PC-9 (cell line): Measurements from ENCODE around the gene CFAP119. TPM values are rescaled to one million over a fixed set of nuclear protein-coding genes. Genes with fewer than 3 reads are reported as not detected.

ENCODE experiments used
- BruUV-seq: library from RNA; stranded (reverse); fragments of 400-500 nt; replicated peaks from 2 replicates; lab custom pipeline; 2021; lab: Mats Ljungman, UMichigan
- CTCF ChIA-PET: fragments of 300-600 bp; sonication (Branson Sonifier 250); formaldehyde crosslinking; loops from one replicate; lab custom pipeline; 2022; ENCODE audit warnings: antibody characterized with exemption; lab: Charles Lee
- POLR2A ChIA-PET: fragments of 300-600 bp; sonication (Branson Sonifier 250); formaldehyde crosslinking; loops from one replicate; lab custom pipeline; 2022; ENCODE audit warnings: antibody characterized with exemption; ENCODE audit not compliant: unreplicated experiment; lab: Charles Lee
- DNase-seq, 2 experiments: peaks; one replicate each; pipeline versions ENCODE4 v3.0.0 to v3.0.0-alpha.2; 2015 to 2022; ENCODE audit warnings: mixed read lengths in 1 of 2
- H2AFZ ChIP-seq: fragments of 200-600 bp; sonication (generic); 2 replicates; pipeline ENCODE4 v1.8.1; 2017; ENCODE audit warnings: antibody characterized with exemption
- H3F3A ChIP-seq: fragments of 200-600 bp; sonication (generic); 2 replicates; pipeline ENCODE4 v1.8.1; 2017; ENCODE audit warnings: antibody characterized with exemption, mild to moderate bottlenecking, low read depth; ENCODE audit not compliant: insufficient read depth
- H3K27ac ChIP-seq: fragments of 200-600 bp; sonication (generic); 2 replicates; pipeline ENCODE4 v1.6.1; 2016; ENCODE audit warnings: mixed run types
- H3K27me3 ChIP-seq: fragments of 200-600 bp; sonication (generic); 2 replicates; pipeline ENCODE4 v1.6.1; 2016; ENCODE audit warnings: low read depth, mixed run types; ENCODE audit not compliant: insufficient read depth
- H3K36me3 ChIP-seq: fragments of 200-600 bp; sonication (generic); 2 replicates; pipeline ENCODE4 v1.6.1; 2016; ENCODE audit warnings: low read depth, mixed run types
- H3K4me1 ChIP-seq: fragments of 200-600 bp; sonication (generic); replicated peaks from 2 replicates; pipeline ENCODE4 v1.6.1; 2016; ENCODE audit warnings: mixed run types; ENCODE audit not compliant: insufficient read depth
- H3K4me2 ChIP-seq: fragments of 200-600 bp; sonication (generic); 2 replicates; pipeline ENCODE4 v1.6.1; 2017; ENCODE audit warnings: mixed run types
- H3K4me3 ChIP-seq: fragments of 200-600 bp; sonication (generic); 2 replicates; pipeline ENCODE4 v1.6.1; 2016; ENCODE audit warnings: mixed run types
- H3K79me2 ChIP-seq: fragments of 200-600 bp; sonication (generic); 2 replicates; pipeline ENCODE4 v1.6.1; 2017; ENCODE audit warnings: low read depth, mixed run types
- H3K9me2 ChIP-seq: fragments of 200-600 bp; sonication (generic); 2 replicates; pipeline ENCODE4 v1.8.1; 2017; ENCODE audit warnings: mild to moderate bottlenecking; ENCODE audit not compliant: insufficient read depth
- H3K9me3 ChIP-seq: fragments of 200-600 bp; sonication (generic); 2 replicates; pipeline ENCODE4 v1.8.1; 2016; ENCODE audit warnings: low read depth; ENCODE audit not compliant: insufficient read depth
- H4K20me1 ChIP-seq: fragments of 200-600 bp; sonication (generic); 2 replicates; pipeline ENCODE4 v1.8.1; 2017; ENCODE audit not compliant: insufficient read depth
- CTCF ChIP-seq: fragments of 200-600 bp; sonication (generic); conservative IDR thresholded peaks from 2 replicates; pipeline ENCODE4 v1.6.1; 2017; ENCODE audit warnings: mixed run types, antibody characterized with exemption, mild to moderate bottlenecking, moderate library complexity
- EZH2 ChIP-seq: fragments of 200-600 bp; sonication (generic); IDR thresholded peaks from 2 replicates; pipeline ENCODE4 v1.8.0; 2017; ENCODE audit warnings: antibody characterized with exemption, low read depth
- intact Hi-C: fragments of 100-400 bp; cut with micrococcal nuclease; formaldehyde crosslinking; loops from one replicate; pipeline ENCODE4 v1.10.0; 2022; ENCODE audit not compliant: unreplicated experiment
- total RNA-seq: library from RNA; stranded (reverse); gene quantifications from 2 replicates; pipeline ENCODE4 v1.2.3, GENCODE V29; 2021

The CFAP119 gene
- total RNA-seq, 1 experiment from 2014 or later = 19.9 TPM

GRCh38 chr16:30721606-30722005 lies 40.3 kb downstream of the CFAP119 start:
- Histone ChIP-seq H3K9me2 (no peaks in the 10 kb centered on the region), H3K4me2 (no peak overlapping the region), H3F3A (peaks cover 25% of the 10 kb centered on the region; the same call in 1 of the 2 replicates), H3K4me1 (0 out of 2 replicates have a peak, but pooled peaks cover 5% of the 10 kb centered on the region), H4K20me1 (peaks cover 46% of the 10 kb centered on the region; the same call in 1 of the 2 replicates), H2AFZ (no peak overlapping the region), H3K27me3 (no peaks in the 10 kb centered on the region), H3K4me3 (no peak overlapping the region), H3K36me3 (peaks cover 62% of the 10 kb centered on the region), H3K27ac (no peak overlapping the region), H3K79me2 (peaks cover 35% of the 10 kb centered on the region), H3K9me3 (no peaks in the 10 kb centered on the region)
- POLR2A ChIA-PET = no interaction called here
- no TSS peak for BruUV-seq
- intact Hi-C loops = no loop called here
- CTCF ChIA-PET = no interaction called here
- DNase-seq = peak in 1 of 2 experiments; percentile 53
- no peak for TF ChIP-seq EZH2
- no peak for TF ChIP-seq CTCF

DNA sequence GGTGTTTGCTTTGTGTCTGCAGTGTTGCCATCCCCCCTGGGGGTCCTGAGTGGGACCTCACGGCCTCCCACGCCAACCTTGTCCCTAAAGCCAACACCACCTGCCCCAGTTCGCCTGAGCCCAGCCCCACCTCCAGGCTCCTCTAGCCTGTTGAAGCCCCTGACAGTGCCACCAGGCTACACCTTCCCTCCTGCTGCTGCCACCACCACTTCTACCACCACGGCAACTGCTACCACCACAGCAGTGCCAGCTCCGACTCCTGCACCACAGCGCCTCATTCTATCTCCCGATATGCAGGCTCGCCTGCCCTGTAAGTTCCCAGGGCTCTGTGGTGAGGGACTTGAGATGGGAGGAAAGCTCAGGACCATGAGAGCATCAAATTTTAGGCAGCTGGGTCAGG lies 40.7 kb downstream of the CFAP119 start:
- DNase-seq = no peak

DNA sequence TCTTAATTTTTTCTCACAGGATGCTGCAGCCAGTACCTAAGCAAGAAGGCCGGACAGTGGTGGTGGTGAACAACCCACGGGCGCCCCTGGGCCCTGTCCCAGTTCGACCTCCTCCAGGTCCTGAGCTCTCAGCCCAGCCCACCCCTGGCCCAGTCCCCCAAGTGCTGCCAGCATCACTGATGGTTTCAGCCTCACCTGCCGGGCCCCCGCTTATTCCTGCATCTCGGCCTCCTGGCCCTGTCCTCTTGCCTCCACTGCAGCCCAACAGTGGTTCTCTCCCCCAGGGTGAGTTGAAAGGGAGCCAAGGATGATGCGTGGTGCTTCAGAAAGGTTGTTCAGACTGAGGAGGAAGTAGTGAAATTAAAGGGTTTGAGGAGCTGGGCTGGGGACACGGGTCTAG lies 41.2 kb downstream of the CFAP119 start:
- Histone ChIP-seq H2AFZ (no peak overlapping the region), H3K79me2 (peaks cover 41% of the 10 kb centered on the region)

More for the DNA sequence above, 40.7 kb downstream of the CFAP119 start:
- ChIA-PET CTCF (no interaction called here), POLR2A (no interaction called here)
- H3K9me3 ChIP-seq = no peaks in the 10 kb centered on the region
- intact Hi-C loops = no loop called here
- H3F3A ChIP-seq = peaks cover 26% of the 10 kb centered on the region; the same call in 1 of the 2 replicates
- no peak overlapping the region for H3K27ac ChIP-seq
- H3K79me2 ChIP-seq = peaks cover 39% of the 10 kb centered on the region
- peaks cover 49% of the 10 kb centered on the region for H4K20me1 ChIP-seq
- peaks cover 63% of the 10 kb centered on the region for H3K36me3 ChIP-seq
- H3K4me3 ChIP-seq = no peak overlapping the region
- H2AFZ ChIP-seq = no peak overlapping the region
- 0 out of 2 replicates have a peak, but pooled peaks cover 5% of the 10 kb centered on the region for H3K4me1 ChIP-seq
- no peaks in the 10 kb centered on the region for H3K27me3 ChIP-seq
- TF ChIP-seq CTCF (no peak), EZH2 (no peak)
- BruUV-seq = no TSS peak
- no peaks in the 10 kb centered on the region for H3K9me2 ChIP-seq
- no peak overlapping the region for H3K4me2 ChIP-seq

More for the DNA sequence above, 41.2 kb downstream of the CFAP119 start:
- Histone ChIP-seq H3K27me3 (no peaks in the 10 kb centered on the region), H3K4me2 (no peak overlapping the region), H4K20me1 (peaks cover 50% of the 10 kb centered on the region), H3K4me1 (0 out of 2 replicates have a peak, but pooled peaks cover 5% of the 10 kb centered on the region), H3K36me3 (peaks cover 63% of the 10 kb centered on the region), H3K9me2 (no peaks in the 10 kb centered on the region), H3K9me3 (no peaks in the 10 kb centered on the region), H3K4me3 (no peak overlapping the region), H3K27ac (no peak overlapping the region), H3F3A (peaks cover 23% of the 10 kb centered on the region; the same call in 1 of the 2 replicates)
- POLR2A ChIA-PET = no interaction called here
- TF ChIP-seq EZH2 = no peak
- TF ChIP-seq CTCF = no peak
- CTCF ChIA-PET = no interaction called here
- no peak for DNase-seq
- intact Hi-C loops = no loop called here
- BruUV-seq = no TSS peak
